ENCODE measurements around the gene HHLA2. TPM values are rescaled to one million over a fixed set of nuclear protein-coding genes. Genes with fewer than 3 reads are reported as not detected.

The HHLA2 gene
- total RNA-seq, 3 donors from 2014 or later (not counting 1 experiment from before 2014, with no cell fraction given), result 0.09 TPM; not detected in 2

DNA sequence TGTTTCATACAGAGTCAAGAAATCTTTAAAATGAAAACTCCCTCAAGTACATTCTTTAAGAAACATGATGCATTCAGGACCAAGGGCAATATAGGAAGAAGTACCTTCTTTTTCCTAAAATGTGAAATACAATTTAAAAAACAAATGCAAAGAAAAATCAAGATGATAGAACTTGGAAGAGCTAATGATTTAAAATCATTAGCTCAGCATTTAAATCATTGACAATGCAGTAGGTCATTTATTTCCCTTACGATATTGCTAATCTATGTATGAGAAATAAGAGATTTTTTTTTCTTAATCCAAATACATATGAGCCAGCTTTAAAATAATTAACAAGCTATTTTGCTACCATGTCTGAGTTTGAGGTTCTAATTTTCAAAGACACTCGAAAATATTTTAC, 105.5 kb downstream of the HHLA2 start:
- ATAC-seq, result no peak
- Mint-ChIP-seq H3K9me3 (no peaks in the 10 kb centered on the region), H3K36me3 (no peaks in the 10 kb centered on the region), H3K4me1 (peaks cover 5% of the 10 kb centered on the region in 2 donors), H3K27me3 (ENCODE audit: low read depth in 2 of 2) (no peaks in the 10 kb centered on the region), H3K4me3 (no peak overlapping the region), H3K27ac (no peak overlapping the region)
- H3K36me3 ChIP-seq (ENCODE audit: control insufficient read depth, insufficient read depth, low read length), result no peaks in the 10 kb centered on the region
- H3K27me3 ChIP-seq (ENCODE audit: control insufficient read depth, insufficient read depth, low read length), result no peaks in the 10 kb centered on the region
- WGBS (ENCODE audit: insufficient coverage), result 100% methylated on average over 1 of the region's 2 CpGs
- H3K27ac ChIP-seq (ENCODE audit: low read length), result no peak overlapping the region
- H3K9me3 ChIP-seq (ENCODE audit: control insufficient read depth, insufficient read depth, low read length), result no peaks in the 10 kb centered on the region
- no peak overlapping the region for H3K4me3 ChIP-seq (ENCODE audit: low read length)
- no peaks in the 10 kb centered on the region for H3K4me1 ChIP-seq (ENCODE audit: control insufficient read depth, insufficient read depth, low read length)
- no peak for DNase-seq
- intact Hi-C loops (cut with micrococcal nuclease), result loop anchor here (10.0 kb wide), 3 partner anchors 337 to 1167 kb away; no protein-coding TSS in a partner anchor
- TF ChIP-seq, protein P1, sequence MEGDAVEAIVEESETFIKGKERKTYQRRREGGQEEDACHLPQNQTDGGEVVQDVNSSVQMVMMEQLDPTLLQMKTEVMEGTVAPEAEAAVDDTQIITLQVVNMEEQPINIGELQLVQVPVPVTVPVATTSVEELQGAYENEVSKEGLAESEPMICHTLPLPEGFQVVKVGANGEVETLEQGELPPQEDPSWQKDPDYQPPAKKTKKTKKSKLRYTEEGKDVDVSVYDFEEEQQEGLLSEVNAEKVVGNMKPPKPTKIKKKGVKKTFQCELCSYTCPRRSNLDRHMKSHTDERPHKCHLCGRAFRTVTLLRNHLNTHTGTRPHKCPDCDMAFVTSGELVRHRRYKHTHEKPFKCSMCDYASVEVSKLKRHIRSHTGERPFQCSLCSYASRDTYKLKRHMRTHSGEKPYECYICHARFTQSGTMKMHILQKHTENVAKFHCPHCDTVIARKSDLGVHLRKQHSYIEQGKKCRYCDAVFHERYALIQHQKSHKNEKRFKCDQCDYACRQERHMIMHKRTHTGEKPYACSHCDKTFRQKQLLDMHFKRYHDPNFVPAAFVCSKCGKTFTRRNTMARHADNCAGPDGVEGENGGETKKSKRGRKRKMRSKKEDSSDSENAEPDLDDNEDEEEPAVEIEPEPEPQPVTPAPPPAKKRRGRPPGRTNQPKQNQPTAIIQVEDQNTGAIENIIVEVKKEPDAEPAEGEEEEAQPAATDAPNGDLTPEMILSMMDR (IDR thresholded peaks at IDR 0.05), result no peak

GRCh38 chr3:108403198-108403597, 106.8 kb downstream of the HHLA2 start:
- Mint-ChIP-seq H3K4me1 (peaks cover 6% of the 10 kb centered on the region in 2 donors), H3K9me3 (no peaks in the 10 kb centered on the region), H3K27ac (no peak overlapping the region), H3K4me3 (no peak overlapping the region), H3K36me3 (no peaks in the 10 kb centered on the region), H3K27me3 (ENCODE audit: low read depth in 2 of 2) (no peaks in the 10 kb centered on the region)
- ATAC-seq (no peak), DNase-seq (no peak)
- no peak overlapping the region for H3K27ac ChIP-seq (ENCODE audit: low read length)
- H3K36me3 ChIP-seq (ENCODE audit: control insufficient read depth, insufficient read depth, low read length), result no peaks in the 10 kb centered on the region
- H3K27me3 ChIP-seq (ENCODE audit: control insufficient read depth, insufficient read depth, low read length), result no peaks in the 10 kb centered on the region
- TF ChIP-seq, protein P1 (IDR thresholded peaks at IDR 0.05), result no peak
- H3K4me1 ChIP-seq (ENCODE audit: control insufficient read depth, insufficient read depth, low read length), result no peaks in the 10 kb centered on the region
- intact Hi-C loops (cut with micrococcal nuclease), result loop anchor here (10.0 kb wide), 3 partner anchors 338 to 1168 kb away; no protein-coding TSS in a partner anchor
- H3K9me3 ChIP-seq (ENCODE audit: control insufficient read depth, insufficient read depth, low read length), result no peaks in the 10 kb centered on the region
- WGBS (ENCODE audit: insufficient coverage), result no CpG with 5 or more reads among the region's 1 CpG
- H3K4me3 ChIP-seq (ENCODE audit: low read length), result no peak overlapping the region

DNA sequence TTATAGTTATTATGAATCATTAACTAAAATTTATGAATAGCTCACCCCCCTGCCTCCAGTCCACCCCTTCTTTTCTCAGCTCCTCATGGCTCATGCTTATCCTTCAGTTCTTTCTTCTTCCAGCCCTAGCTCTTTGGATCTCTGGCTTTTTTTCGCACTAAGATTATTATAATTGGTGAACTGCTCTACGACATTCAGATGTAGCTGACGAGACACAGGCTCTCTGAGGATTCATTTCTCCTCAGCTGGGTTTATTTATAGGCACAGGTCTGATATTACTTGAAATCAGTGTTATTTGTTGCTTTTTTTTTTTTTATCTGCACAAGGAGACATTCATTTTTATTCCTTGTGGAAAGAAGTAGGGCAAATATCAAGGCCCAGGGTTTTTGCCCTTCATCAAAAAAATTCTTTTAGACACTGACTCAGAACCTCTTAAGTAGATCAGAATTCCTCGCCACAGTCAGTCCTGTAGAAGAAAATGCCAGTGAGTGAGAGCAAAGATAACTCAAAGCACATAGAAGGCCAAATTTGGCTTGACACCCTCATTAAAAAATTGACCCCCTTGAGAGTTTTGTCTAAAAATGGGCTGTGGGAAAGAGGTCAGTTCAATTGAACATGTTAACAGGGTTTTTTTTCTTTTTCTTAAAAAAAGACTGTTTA, 107.5 kb downstream of the HHLA2 start:
- Histone ChIP-seq H3K27ac (ENCODE audit: low read length) (no peak overlapping the region), H3K36me3 (ENCODE audit: control insufficient read depth, insufficient read depth, low read length) (no peaks in the 10 kb centered on the region), H3K4me1 (ENCODE audit: control insufficient read depth, insufficient read depth, low read length) (no peaks in the 10 kb centered on the region), H3K9me3 (ENCODE audit: control insufficient read depth, insufficient read depth, low read length) (no peaks in the 10 kb centered on the region), H3K4me3 (ENCODE audit: low read length) (no peak overlapping the region), H3K27me3 (ENCODE audit: control insufficient read depth, insufficient read depth, low read length) (no peaks in the 10 kb centered on the region)
- no peaks in the 10 kb centered on the region for H3K27me3 Mint-ChIP-seq (ENCODE audit: low read depth in 2 of 2)
- no peak for DNase-seq
- no peak for ATAC-seq
- WGBS (ENCODE audit: insufficient coverage), result 95% methylated on average over 3 of the region's 4 CpGs
- no peak overlapping the region for H3K27ac Mint-ChIP-seq
- H3K4me3 Mint-ChIP-seq, result no peak overlapping the region
- H3K4me1 Mint-ChIP-seq, result peaks cover 6% of the 10 kb centered on the region in 2 donors
- H3K36me3 Mint-ChIP-seq, result no peaks in the 10 kb centered on the region
- no peaks in the 10 kb centered on the region for H3K9me3 Mint-ChIP-seq
- intact Hi-C loops (cut with micrococcal nuclease), result loop anchor here (10.0 kb wide), 3 partner anchors 339 to 1169 kb away; no protein-coding TSS in a partner anchor
- TF ChIP-seq, protein P1 (IDR thresholded peaks at IDR 0.05), result no peak
